Left ventricle myocardium inferior (tissue), 1 donor: Measurements from ENCODE around the gene KIF19. TPM values are rescaled to one million over a fixed set of nuclear protein-coding genes. Genes with fewer than 3 reads are reported as not detected.

Experiments used
- DNase-seq: peaks from one replicate; pipeline ENCODE4 v3.0.0-alpha.2; 2020
- H3K27ac ChIP-seq: fragments of 200-600 bp; replicated peaks from 2 replicates; pipeline ENCODE4 v1.8.0; 2021
- H3K27me3 ChIP-seq: fragments of 200-600 bp; 2 replicates; pipeline ENCODE4 v1.8.0; 2021; ENCODE audit warnings: low read depth
- H3K36me3 ChIP-seq: fragments of 200-600 bp; 2 replicates; pipeline ENCODE4 v1.8.0; 2021
- H3K4me1 ChIP-seq: fragments of 200-600 bp; 2 replicates; pipeline ENCODE4 v1.8.0; 2021
- H3K4me3 ChIP-seq: fragments of 200-600 bp; 2 replicates; pipeline ENCODE4 v1.8.0; 2021; ENCODE audit warnings: mild to moderate bottlenecking, moderate library complexity
- H3K9me3 ChIP-seq: fragments of 200-600 bp; replicated peaks from 2 replicates; pipeline ENCODE4 v1.8.0; 2021
- CTCF ChIP-seq: fragments of 200-600 bp; IDR thresholded peaks from 2 replicates; pipeline ENCODE4 v1.8.0; 2021; ENCODE audit warnings: antibody characterized with exemption, mild to moderate bottlenecking, borderline replicate concordance
- intact Hi-C: fragments of 100-400 bp; cut with micrococcal nuclease; formaldehyde crosslinking; loops from one replicate; pipeline ENCODE4 v1.11.0; 2022
- total RNA-seq: library from RNA; stranded (reverse); fragmentation: NEBNext Ultra II Directional; extraction: Animal tissue kit (Norgen Biotek cat#: 25700); gene quantifications from one replicate; pipeline ENCODE4 v1.2.1, GENCODE V29; 2021
- donor health status: DM: no; HTN: yes; CAD: no; lungs with severe emphysema.

The KIF19 gene
- total RNA-seq, 1 donor from 2014 or later, result 0.08 TPM

GRCh38 chr17:74297941-74298340, 28.1 kb upstream of the KIF19 start:
- Histone ChIP-seq H3K27ac (no peak overlapping the region), H3K4me1 (peaks cover 15% of the 10 kb centered on the region), H3K9me3 (no peaks in the 10 kb centered on the region), H3K36me3 (no peaks in the 10 kb centered on the region), H3K27me3 (peaks cover 7% of the 10 kb centered on the region), H3K4me3 (no peak overlapping the region)
- no peak for TF ChIP-seq CTCF
- no peak for DNase-seq
- intact Hi-C loops, result loop anchor here (5.0 kb wide), 1 partner anchor 86 kb away; the partner anchor contains the start of gene TTYH2

DNA sequence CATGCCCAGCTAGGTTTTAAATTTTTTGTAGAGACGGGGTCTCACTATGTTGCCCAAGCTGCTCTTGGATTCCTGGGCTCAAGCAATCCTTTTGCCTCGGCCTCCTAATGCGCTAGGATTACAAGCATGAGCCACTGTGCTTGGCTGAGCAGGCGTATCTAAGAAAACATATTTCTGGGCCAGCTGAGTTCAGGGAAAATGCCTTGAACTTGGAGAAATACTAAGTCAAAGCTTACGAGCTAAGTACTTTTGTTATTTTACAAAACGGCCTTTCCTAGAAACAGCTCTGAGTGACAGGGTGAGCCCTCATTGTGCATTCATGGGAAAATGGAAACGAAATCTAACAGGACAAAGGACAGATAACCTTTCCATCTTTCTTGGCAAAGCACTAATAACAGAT, 27.2 kb upstream of the KIF19 start:
- Histone ChIP-seq H3K9me3 (no peaks in the 10 kb centered on the region), H3K27ac (no peak overlapping the region), H3K4me3 (no peak overlapping the region), H3K27me3 (peaks cover 7% of the 10 kb centered on the region), H3K36me3 (no peaks in the 10 kb centered on the region), H3K4me1 (peaks cover 15% of the 10 kb centered on the region)
- no peak for TF ChIP-seq CTCF
- no peak for DNase-seq
- intact Hi-C loops, result loop anchor here (5.0 kb wide), 1 partner anchor 86 kb away; the partner anchor contains the start of gene TTYH2

- H3K27me3 ChIP-seq, result peaks cover 7% of the 10 kb centered on the region
- H3K4me3 ChIP-seq, result no peak overlapping the region
- DNase-seq, result no peak
- no peak overlapping the region for H3K27ac ChIP-seq
- no peak for TF ChIP-seq CTCF
- H3K4me1 ChIP-seq, result peaks cover 15% of the 10 kb centered on the region
- H3K36me3 ChIP-seq, result no peaks in the 10 kb centered on the region
- peaks cover 1% of the 10 kb centered on the region for H3K9me3 ChIP-seq
- intact Hi-C loops, result loop anchor here (5.0 to 10.0 kb wide), 3 partner anchors 55 to 195 kb away; partner anchors contain the start of gene TTYH2
Measured at GRCh38 chr17:74299226-74300009, 26.6 kb upstream of the KIF19 start.

DNA sequence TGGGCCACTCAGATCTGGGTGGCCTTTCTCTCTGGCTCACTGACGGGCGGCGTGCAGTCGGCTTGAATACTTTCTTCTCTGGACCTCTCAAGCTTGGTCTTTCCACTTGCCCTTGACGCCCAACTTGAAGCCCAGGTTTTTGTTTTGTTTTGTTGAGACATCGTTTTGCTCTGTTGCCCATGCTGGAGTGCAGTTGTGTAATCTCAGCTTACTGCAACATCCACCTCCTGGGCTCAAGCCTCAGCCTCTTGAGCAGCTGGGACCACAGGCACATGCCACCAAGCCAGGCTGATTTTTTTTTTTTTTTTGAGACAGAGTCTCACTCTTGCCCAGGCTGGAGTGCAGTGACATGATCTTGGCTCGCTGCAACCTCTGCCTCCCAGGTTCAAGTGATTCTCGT, 22.7 kb upstream of the KIF19 start:
- TF ChIP-seq CTCF, result no peak
- Histone ChIP-seq H3K36me3 (no peaks in the 10 kb centered on the region), H3K4me1 (peaks cover 7% of the 10 kb centered on the region), H3K27me3 (peaks cover 7% of the 10 kb centered on the region), H3K27ac (no peak overlapping the region), H3K4me3 (no peak overlapping the region), H3K9me3 (peaks cover 15% of the 10 kb centered on the region)
- intact Hi-C loops, result loop anchor here (10.0 kb wide), 2 partner anchors 51 to 191 kb away; no protein-coding TSS in a partner anchor
- no peak for DNase-seq

GRCh38 chr17:74304184-74304583, 21.8 kb upstream of the KIF19 start:
- no peak for TF ChIP-seq CTCF
- DNase-seq, result no peak
- Histone ChIP-seq H3K36me3 (no peaks in the 10 kb centered on the region), H3K9me3 (peaks cover 15% of the 10 kb centered on the region), H3K4me3 (no peak overlapping the region), H3K27ac (no peak overlapping the region), H3K27me3 (peaks cover 7% of the 10 kb centered on the region), H3K4me1 (peaks cover 12% of the 10 kb centered on the region)
- intact Hi-C loops, result loop anchor here (10.0 kb wide), 2 partner anchors 51 to 191 kb away; no protein-coding TSS in a partner anchor
